H1 (cell line): ENCODE results near the gene TGFB1. TPM values are rescaled to one million over a fixed set of nuclear protein-coding genes. Genes with fewer than 3 reads are reported as not detected.

Experiments
- CBX8 ChIP-seq: fragments of 300-800, 300-1000 bp; sonication (generic); IDR thresholded peaks from 2 replicates; pipeline ENCODE4 v1.7.1; 2016; ENCODE audit warnings: low read depth, low read length, borderline replicate concordance
- CTBP2 ChIP-seq: IDR thresholded peaks from 2 replicates; pipeline ENCODE4 v1.7.0; 2011; ENCODE audit warnings: borderline replicate concordance, mild to moderate bottlenecking, moderate library complexity, mixed read lengths, low read length; ENCODE audit not compliant: insufficient read depth, insufficient read length
- KDM1A ChIP-seq: fragments of 200-600, 300-600 bp; sonication (generic); IDR thresholded peaks from 2 replicates; pipeline ENCODE4 v1.7.1; 2016; ENCODE audit warnings: mild to moderate bottlenecking, low read length, borderline replicate concordance
- KDM4A ChIP-seq: IDR thresholded peaks from one replicate; pipeline ENCODE4 v1.7.1; 2012; ENCODE audit warnings: low read depth, mild to moderate bottlenecking, moderate library complexity, low read length, inconsistent platforms; ENCODE audit not compliant: severe bottlenecking
- NRF1 ChIP-seq: IDR thresholded peaks from 2 replicates; pipeline ENCODE4 v1.6.1; 2011; ENCODE audit warnings: mild to moderate bottlenecking, low read depth, low read length, improper control_type of control experiment
- SUZ12 ChIP-seq: fragments of 200-600 bp; sonication (generic); IDR thresholded peaks from 2 replicates; pipeline ENCODE4 v1.6.1; 2012; ENCODE audit warnings: mild to moderate bottlenecking, inconsistent platforms, low read length, moderate library complexity, mixed read lengths
- TEAD4 ChIP-seq: IDR thresholded peaks from 2 replicates; pipeline ENCODE4 v1.6.1; 2012; ENCODE audit warnings: low read depth, low read length, inconsistent platforms, mixed read lengths
- polyA plus RNA-seq, 7 experiments: library from polyadenylated mRNA; depleted of rRNA in 3 of 7; stranded (reverse) in 5 of 7; unstranded in 2 of 7; fragments of >200 nt in 5 of 7; fragments of 200-250 nt in 2 of 7; gene quantifications; 1 replicate in 5 of 7; 2 replicates in 1 of 7; 4 replicates in 1 of 7; pipeline versions ENCODE4 v1.2.1 to v1.2.3, GENCODE V29; 2011 to 2013; ENCODE audit warnings: missing spikeins in 2 of 7, mixed read lengths in 2 of 7
- total RNA-seq: library from RNA; stranded (reverse); fragmentation: NEBNext Ultra II Directional; extraction: Animal tissue kit (Norgen Biotek cat#: 25700); gene quantifications from 2 replicates; pipeline ENCODE4 v1.2.1, GENCODE V29; 2021
- TF ChIP-seq, protein P1 (sequence below): IDR thresholded peaks from 2 replicates; pipeline ENCODE4 v1.6.1; 2012; ENCODE audit warnings: inconsistent platforms

The TGFB1 gene
- total and polyA plus RNA-seq, 2 of the 8 experiments (the other 6 are each of a cell fraction or from before 2014, with no cell fraction given), result 1.7 to 10.6 TPM

DNA sequence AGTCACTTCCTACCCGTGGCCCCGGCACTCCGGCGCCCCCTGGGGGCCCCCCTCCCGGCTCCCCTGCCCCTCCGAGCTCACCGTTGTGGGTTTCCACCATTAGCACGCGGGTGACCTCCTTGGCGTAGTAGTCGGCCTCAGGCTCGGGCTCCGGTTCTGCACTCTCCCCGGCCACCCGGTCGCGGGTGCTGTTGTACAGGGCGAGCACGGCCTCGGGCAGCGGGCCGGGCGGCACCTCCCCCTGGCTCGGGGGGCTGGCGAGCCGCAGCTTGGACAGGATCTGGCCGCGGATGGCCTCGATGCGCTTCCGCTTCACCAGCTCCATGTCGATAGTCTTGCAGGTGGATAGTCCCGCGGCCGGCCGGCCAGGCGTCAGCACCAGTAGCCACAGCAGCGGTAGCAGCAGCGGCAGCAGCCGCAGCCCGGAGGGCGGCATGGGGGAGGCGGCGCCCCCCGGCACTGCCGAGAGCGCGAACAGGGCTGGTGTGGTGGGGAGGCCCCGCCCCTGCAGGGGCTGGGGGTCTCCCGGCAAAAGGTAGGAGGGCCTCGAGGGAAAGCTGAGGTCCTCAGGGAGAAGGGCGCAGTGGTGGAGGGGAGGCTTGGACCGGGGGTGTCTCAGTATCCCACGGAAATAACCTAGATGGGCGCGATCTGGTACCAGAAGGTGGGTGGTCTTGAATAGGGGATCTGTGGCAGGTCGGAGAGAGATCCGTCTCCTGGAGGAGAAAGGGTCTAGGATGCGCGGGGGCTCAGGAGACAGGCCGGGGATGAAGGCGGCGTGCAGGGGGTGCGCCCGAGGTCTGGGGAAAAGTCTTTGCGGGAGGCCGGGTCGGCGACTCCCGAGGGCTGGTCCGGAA lies 885 bp downstream of the TGFB1 start (continued):
- TF ChIP-seq KDM4A (peak; percentile 61), KDM1A (no peak), NRF1 (no peak), SUZ12 (peak; percentile 43; the same call in 1 of the 2 replicates), TEAD4 (no peak), CBX8 (no peak), CTBP2 (no peak)
- TF ChIP-seq, protein P1, sequence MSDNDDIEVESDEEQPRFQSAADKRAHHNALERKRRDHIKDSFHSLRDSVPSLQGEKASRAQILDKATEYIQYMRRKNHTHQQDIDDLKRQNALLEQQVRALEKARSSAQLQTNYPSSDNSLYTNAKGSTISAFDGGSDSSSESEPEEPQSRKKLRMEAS, result peak; percentile 34; the same call in 1 of the 2 replicates
